Measurements from ENCODE around the gene GNAO1.

Gene GNAO1

GRCh38 chr16:56302506-56302905, 111.2 kb downstream of the GNAO1 start:
- no peak overlapping the region for H3K4me3 ChIP-seq (ENCODE audit: low read depth, low read length)
- no peak for DNase-seq (ENCODE audit: low read depth)

GRCh38 chr16:56303066-56303715, 111.9 kb downstream of the GNAO1 start:
- H3K4me3 ChIP-seq (ENCODE audit: low read depth, low read length), result no peak overlapping the region
- DNase-seq (ENCODE audit: low read depth), result no peak

- no peak overlapping the region for H3K4me3 ChIP-seq (ENCODE audit: low read depth, low read length)
- DNase-seq (ENCODE audit: low read depth), result no peak
Observed at GRCh38 chr16:56303880-56304279, 112.6 kb downstream of the GNAO1 start.

- DNase-seq (ENCODE audit: low read depth), result no peak
- no peak overlapping the region for H3K4me3 ChIP-seq (ENCODE audit: low read depth, low read length)
Observed at GRCh38 chr16:56305956-56306565, 114.8 kb downstream of the GNAO1 start.

- DNase-seq (ENCODE audit: low read depth), result no peak
Observed at GRCh38 chr16:56306690-56307533, 115.6 kb downstream of the GNAO1 start.

GRCh38 chr16:56307534-56307873, 116.2 kb downstream of the GNAO1 start:
- DNase-seq (ENCODE audit: low read depth), result no peak
- H3K4me3 ChIP-seq (ENCODE audit: low read depth, low read length), result no peak overlapping the region

More at GRCh38 chr16:56306690-56307533, 115.6 kb downstream of the GNAO1 start:
- H3K4me3 ChIP-seq (ENCODE audit: low read depth, low read length), result no peak overlapping the region

GRCh38 chr16:56309008-56309407, 117.7 kb downstream of the GNAO1 start:
- DNase-seq (ENCODE audit: low read depth), result no peak
- no peak overlapping the region for H3K4me3 ChIP-seq (ENCODE audit: low read depth, low read length)

- H3K4me3 ChIP-seq (ENCODE audit: low read depth, low read length), result no peak overlapping the region
- no peak for DNase-seq (ENCODE audit: low read depth)
Observed at GRCh38 chr16:56310690-56311089, 119.4 kb downstream of the GNAO1 start.

- H3K4me3 ChIP-seq (ENCODE audit: low read depth, low read length), result no peak overlapping the region
- no peak for DNase-seq (ENCODE audit: low read depth)
Observed at GRCh38 chr16:56311208-56312027, 120.1 kb downstream of the GNAO1 start.

GRCh38 chr16:56312028-56312300, 120.7 kb downstream of the GNAO1 start:
- no peak for DNase-seq (ENCODE audit: low read depth)
- no peak overlapping the region for H3K4me3 ChIP-seq (ENCODE audit: low read depth, low read length)

- no peak overlapping the region for H3K4me3 ChIP-seq (ENCODE audit: low read depth, low read length)
- DNase-seq (ENCODE audit: low read depth), result no peak
Observed at GRCh38 chr16:56312556-56312955, 121.3 kb downstream of the GNAO1 start.

- H3K4me3 ChIP-seq (ENCODE audit: low read depth, low read length), result no peak overlapping the region
- no peak for DNase-seq (ENCODE audit: low read depth)
Observed at GRCh38 chr16:56314244-56314850, 123.1 kb downstream of the GNAO1 start.

GRCh38 chr16:56315955-56316354, 124.7 kb downstream of the GNAO1 start:
- no peak for DNase-seq (ENCODE audit: low read depth)
- no peak overlapping the region for H3K4me3 ChIP-seq (ENCODE audit: low read depth, low read length)

- no peak for DNase-seq (ENCODE audit: low read depth)
- no peak overlapping the region for H3K4me3 ChIP-seq (ENCODE audit: low read depth, low read length)
Observed at GRCh38 chr16:56316545-56316944, 125.3 kb downstream of the GNAO1 start.

- H3K4me3 ChIP-seq (ENCODE audit: low read depth, low read length), result peak overlapping the region; percentile 42
Observed at GRCh38 chr16:56317998-56318826, 126.9 kb downstream of the GNAO1 start.

GRCh38 chr16:56318827-56319140, 127.5 kb downstream of the GNAO1 start:
- no peak overlapping the region for H3K4me3 ChIP-seq (ENCODE audit: low read depth, low read length)
- DNase-seq (ENCODE audit: low read depth), result no peak

More at GRCh38 chr16:56317998-56318826, 126.9 kb downstream of the GNAO1 start:
- DNase-seq (ENCODE audit: low read depth), result peak; percentile 40

- DNase-seq (ENCODE audit: low read depth), result no peak
- no peak overlapping the region for H3K4me3 ChIP-seq (ENCODE audit: low read depth, low read length)
Observed at GRCh38 chr16:56319376-56319775, 128.1 kb downstream of the GNAO1 start.

GRCh38 chr16:56320056-56320455, 128.8 kb downstream of the GNAO1 start:
- DNase-seq (ENCODE audit: low read depth), result no peak

More at GRCh38 chr16:56320056-56320455, 128.8 kb downstream of the GNAO1 start:
- no peak overlapping the region for H3K4me3 ChIP-seq (ENCODE audit: low read depth, low read length)

Measured in skeletal muscle cell (primary cell).